HG03280 (cell line): ENCODE measurements around the gene ANTXRL.
"Not testable (repeated sequence)": the region's sequence is repeated elsewhere in the genome, so short reads cannot be mapped to it uniquely, and the experiment has no call there.

Experiments used
- ATAC-seq: cut with Tn5 transposase; IDR thresholded peaks from one replicate; pipeline ENCODE4 v1.9.1; 2021; ENCODE audit warnings: mild to moderate bottlenecking, moderate library complexity; ENCODE audit not compliant: unreplicated experiment

ANTXRL gene

GRCh38 chr10:46326971-46327370, 40.2 kb downstream of the ANTXRL start:
- no peak for ATAC-seq

DNA sequence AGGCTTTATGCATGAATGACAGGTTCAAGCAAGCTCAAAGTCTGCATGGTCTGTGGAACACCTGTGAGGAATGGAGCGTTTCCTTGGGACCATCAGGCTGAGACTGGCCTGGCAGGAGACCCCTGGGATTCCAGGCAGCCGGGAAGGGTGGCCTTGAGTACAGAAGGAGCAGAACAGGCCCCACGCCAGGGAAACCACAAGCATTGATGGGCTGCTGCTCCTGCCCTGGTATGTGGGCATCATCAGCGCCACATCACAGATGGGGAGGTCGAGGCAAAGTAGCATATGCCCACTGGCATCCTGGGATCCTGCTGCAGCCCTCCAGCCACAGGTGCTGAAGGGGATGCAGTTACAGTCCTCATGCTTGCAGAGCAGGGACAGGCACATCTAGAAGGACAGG, 40.9 kb downstream of the ANTXRL start:
- ATAC-seq = no peak

DNA sequence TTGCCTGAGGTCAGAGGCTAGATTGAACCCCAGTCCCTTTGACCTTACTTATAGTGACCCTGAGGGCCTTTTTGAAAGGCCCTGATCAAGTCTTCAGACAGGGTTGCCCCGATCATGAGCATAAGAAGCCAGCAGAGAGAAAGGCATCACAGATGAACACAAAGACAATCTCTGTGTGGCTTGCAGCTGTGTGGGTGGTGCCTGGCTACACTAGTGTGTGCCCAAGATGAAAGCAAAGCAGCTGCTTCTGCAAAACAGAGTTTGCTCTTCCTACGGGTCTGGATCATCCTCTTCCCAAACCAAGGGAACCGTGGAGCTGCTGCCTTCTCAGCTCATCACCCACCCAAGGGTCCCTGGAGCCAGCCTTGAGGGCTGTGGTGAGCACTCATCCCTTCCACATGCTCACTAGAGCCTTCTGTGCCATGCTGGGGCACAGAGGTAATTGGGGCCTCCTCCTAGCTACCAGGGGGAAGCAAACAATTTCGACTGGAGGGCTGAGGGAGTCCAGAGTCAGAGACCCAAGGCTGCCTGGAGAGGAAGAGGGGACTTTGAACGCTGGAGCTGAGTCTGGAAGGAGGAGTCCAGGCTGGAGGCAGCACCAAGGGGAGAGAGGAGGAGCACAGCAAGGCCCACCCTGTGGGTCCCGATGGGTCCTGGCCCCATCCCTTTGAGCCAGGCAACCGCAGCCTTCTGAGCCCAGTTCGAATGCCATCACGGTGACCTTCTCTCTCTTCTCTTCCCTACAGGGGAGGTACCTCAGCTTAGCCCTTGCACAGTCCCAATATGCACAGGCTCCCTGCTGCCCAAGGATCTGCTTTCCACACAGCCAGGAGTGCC, 42.3 kb downstream of the ANTXRL start:
- ATAC-seq = no peak

- no peak for ATAC-seq
Measured at GRCh38 chr10:46329690-46330016, 42.9 kb downstream of the ANTXRL start.

DNA sequence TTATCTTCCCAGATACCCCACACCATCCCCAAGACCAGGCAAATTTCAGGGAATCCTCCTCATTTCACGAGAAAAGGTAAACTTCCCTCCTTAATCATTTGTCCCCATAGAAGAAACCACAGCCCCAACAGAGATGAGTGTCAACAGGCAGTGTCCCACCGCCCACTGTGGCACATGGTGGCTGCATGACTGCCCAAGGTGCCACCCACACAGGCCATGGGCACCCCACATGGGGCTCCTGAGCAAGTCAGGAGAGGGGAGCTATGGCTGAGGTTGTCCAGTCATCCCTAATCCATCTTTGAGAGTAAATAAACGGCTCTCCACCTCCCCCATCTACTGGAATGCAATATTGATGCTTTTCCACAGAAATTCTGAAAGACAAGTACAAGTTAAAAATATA, 44.1 kb downstream of the ANTXRL start:
- ATAC-seq = no peak

DNA sequence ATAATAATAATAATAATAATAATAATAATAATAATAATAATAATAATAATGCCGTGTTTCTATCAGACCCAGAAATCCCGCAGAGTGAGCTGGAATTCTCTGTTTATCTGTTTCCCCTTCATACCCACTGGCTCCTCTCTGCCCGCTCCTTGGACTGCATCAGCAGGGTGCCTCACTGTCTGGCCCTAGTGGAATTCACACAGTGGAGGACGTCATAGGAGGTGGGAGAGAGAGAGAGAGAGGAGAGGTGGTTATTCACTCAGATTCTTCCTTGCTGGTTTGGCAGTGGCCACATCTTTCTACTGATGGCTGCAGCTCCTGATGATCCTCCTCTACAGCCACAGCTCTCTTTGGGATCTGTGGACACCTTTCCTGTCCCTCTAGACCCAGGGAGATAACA, 78.7 kb downstream of the ANTXRL start:
- ATAC-seq = not testable (repeated sequence)

DNA sequence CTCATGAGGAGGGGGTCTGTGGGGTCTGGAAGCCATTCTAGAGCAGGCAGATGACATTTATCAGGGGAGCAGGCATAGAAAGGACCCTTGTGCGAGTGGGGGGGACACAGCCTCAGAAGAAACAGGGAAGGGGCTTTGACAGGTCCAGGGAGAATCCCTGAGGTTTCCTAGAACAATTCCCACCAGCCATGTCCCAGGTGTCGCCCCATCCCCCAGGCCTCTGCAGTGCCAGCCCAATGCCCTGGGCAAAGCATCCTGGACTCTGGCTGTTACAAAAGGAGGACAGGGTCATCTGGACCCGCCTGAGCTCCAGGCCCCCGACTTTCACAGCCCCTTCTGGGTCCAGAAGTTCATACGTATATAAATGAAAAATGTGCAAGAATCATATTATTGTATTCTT, 80.4 kb downstream of the ANTXRL start:
- not testable (repeated sequence) for ATAC-seq

GRCh38 chr10:46367666-46368240, 81.0 kb downstream of the ANTXRL start:
- ATAC-seq = not testable (repeated sequence)

- ATAC-seq = not testable (repeated sequence)
Measured at GRCh38 chr10:46368956-46369355, 82.2 kb downstream of the ANTXRL start.

- ATAC-seq = not testable (repeated sequence)
Measured at GRCh38 chr10:46374410-46374809, 87.6 kb downstream of the ANTXRL start.

- ATAC-seq = not testable (repeated sequence)
Measured at GRCh38 chr10:46375406-46375805, 88.6 kb downstream of the ANTXRL start, which contains the start of gene ANXA8L1. ANXA8L1 (plus strand) TSS chr10:46375776; CDS start chr10:46375852, 76 bp downstream.

GRCh38 chr10:46377022-46377421, 90.2 kb downstream of the ANTXRL start:
- not testable (repeated sequence) for ATAC-seq

DNA sequence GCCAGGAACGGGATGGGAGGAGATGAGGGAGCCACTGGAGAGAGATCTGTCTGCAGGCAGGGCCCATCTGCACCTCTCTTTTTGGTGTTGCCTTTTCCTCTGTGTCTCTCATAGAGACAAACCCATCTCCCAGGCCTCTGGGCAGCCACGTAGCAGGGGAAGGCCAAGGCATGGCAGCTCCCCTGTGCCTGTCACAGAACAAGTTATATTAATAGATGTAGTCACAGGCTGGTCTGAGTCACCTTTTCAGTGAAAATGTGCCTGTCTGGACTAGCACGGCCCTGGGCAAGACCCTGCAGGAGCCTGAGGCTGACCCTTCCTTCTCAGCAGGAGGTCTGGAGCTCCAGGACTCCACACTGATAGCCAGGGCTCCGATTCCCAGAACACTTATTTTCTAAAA, 90.9 kb downstream of the ANTXRL start:
- not testable (repeated sequence) for ATAC-seq

DNA sequence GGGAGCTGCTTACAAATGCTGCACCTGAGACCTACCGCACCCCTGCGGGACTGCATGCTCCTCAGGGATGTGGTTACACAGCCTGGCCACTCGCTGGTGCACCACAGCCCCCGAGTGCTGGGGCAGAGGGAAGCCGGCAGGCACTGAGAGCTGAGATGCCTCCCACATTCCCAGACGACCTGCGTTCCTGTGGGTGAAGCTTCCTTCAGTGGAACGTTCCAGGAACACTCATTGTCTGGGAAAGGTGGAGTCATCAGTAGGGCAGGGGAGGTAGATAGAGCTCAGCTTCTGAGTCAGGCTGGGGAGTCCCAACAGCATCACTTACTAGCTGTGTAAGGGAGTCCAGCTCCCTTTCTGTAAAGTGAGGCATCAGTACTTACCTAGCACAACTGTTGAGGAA, 91.3 kb downstream of the ANTXRL start:
- ATAC-seq = not testable (repeated sequence)

DNA sequence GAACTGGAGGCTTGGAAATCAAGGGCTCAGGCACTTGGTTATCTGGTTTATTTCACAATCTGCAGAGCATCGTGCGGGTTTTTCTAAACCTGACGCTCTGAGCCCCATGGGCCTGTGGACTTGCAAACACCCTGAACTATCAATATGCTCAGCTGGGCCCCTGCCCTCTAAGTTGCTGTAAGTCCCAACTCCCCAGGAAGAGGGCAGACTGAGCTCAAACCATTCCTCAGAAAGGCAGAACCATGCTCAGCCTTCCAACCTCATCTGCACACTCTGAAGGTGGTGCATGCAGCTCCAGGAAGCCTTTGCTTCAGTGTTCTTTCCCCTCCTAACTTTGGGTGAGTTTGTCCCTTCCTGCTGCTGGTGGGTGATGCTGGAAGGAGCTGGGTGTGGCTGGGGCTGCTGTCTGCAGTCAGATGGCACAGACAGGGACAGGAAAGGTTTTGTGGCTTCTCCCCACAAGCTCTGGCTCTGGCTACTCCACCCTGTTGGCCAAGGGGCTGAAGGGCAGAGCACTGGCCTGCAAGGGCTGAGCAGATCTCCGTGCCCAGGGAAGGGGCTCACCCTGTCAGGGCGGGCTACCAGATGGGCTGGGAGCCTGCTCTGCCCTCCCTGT, 92.5 kb downstream of the ANTXRL start:
- not testable (repeated sequence) for ATAC-seq
